ENCODE results near the gene OS9.

OS9 gene

DNA sequence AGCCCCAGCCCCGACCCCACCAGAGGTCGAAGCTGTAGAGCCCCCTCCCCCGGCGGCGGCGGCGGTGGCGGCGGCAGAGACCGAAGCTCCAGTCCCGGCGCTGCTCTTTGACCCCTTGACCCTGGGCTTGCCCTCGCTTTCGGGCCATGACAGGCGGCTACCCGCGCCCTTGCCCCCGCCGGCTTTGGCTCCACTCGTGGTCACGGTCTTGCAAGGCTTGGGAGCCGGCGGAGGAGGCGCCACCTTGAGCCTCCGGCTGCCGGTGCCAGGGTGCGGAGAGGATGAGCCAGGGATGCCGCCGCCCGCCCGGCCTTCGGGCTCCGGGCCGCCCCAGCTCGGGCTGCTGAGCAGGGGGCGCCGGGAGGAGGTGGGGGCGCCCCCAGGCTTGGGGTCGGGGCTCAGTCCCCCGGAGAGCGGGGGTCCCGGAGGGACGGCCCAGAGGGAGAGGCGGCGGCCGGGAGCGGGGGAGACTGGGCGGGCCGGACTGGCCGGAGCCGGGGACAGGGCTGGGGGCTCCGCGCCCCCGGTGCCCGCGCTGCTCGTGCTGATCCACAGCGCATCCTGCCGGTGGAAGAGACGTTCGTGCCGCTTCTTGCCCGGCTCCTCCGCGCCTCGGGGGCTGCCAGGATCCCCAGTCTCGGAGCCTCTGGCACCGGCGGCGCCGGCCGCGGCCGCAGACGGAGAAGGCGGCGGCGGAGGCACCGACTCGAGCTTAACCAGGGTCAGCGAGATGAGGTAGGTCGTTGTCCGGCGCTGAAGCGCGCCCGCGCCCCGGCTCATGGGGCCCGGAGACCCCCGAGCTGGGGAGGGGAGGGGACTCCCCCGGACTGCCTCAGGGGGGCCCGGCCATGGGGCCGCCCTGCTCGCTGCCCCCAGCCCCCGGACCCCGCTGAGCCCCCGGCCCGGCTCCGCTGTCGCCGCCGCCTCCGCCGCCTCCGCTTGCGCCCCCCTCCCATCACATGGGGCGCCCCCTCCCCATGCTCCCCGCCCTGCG lies 43.8 kb downstream of the OS9 start:
- no peak for DNase-seq

DNA sequence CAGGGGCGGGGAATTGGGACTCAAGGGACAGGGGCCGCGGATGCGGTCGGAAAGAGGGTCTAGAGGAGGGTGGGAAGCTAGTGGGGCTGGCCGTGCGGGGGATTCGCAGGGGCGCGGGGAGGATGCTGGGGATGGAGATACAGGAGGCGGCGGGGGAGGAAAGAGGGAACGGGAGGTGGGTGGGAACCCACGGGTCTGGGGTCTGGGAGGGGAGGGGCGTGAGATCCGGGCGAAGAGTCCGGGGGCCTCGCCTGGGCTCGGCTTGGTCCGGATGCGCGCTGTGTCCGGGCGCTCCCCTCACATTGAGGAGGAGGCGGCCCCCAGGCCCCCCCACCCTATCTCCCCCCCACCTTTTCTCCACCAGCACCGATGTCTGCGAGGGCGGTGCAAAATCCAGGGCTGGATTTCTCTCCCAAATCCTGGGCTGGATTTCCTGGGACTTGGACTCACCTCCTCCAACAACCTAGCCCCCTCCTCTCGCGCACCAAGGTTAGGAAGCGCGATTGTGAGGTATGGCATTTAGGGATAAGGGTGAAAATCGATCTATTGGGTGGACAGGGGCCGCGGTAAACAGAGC lies 44.8 kb downstream of the OS9 start, which contains the start of gene AGAP2:
AGAP2 (minus strand) TSS at position 82 of the 577 bp plus-strand sequence. CDS start 496 bp downstream, outside the sequence.
- no peak for DNase-seq

DNA sequence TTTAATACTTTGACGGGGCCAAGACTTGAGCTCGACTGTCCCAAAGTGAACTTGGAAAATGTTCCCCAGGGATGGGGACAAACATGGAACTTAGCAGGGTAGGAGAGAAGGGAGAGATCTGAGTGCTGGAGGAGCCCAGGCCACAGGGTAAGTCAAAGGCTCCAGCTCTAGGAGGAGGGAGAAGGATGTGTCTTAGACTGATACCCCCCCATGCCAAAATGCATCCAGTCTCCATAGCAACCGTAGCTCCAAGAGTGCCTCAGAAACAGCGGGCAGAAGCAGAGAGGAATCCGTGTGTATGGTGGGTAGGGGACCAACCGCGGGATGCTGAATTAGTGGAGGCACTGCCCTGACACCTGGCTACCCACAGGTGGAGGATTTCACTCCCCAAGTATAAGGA lies 45.5 kb downstream of the OS9 start:
- DNase-seq, result no peak

DNA sequence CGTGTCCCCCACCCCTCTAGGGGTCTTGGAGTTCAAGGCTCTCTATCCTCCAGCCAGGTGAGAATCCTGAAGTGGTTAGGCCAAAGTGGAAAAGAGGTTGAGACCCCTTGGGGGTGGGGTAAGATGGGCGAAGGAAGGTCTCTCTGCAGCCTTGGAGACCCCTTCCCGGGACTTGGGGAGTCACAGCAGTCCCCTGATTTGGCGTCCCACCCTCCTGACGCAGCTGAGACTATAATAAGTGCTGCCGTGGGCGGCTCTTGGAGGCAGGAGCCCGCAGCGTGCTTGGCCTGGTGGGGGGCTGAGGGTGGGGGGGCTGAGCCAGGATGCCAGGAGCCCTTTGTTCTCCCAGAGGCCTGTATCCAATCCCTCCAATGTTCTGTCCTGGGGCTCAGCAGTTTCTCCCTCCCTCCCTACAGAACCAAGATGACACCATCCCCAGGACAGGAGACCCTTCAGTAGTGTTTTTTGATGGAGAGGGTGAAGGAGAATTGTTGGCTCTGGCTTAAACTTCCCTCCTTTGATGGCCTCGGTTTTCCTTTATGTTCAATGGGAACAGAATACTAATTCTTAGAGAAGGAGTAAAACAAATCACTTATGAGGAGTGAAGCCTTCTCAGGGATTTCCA lies 46.1 kb downstream of the OS9 start:
- no peak for DNase-seq

DNA sequence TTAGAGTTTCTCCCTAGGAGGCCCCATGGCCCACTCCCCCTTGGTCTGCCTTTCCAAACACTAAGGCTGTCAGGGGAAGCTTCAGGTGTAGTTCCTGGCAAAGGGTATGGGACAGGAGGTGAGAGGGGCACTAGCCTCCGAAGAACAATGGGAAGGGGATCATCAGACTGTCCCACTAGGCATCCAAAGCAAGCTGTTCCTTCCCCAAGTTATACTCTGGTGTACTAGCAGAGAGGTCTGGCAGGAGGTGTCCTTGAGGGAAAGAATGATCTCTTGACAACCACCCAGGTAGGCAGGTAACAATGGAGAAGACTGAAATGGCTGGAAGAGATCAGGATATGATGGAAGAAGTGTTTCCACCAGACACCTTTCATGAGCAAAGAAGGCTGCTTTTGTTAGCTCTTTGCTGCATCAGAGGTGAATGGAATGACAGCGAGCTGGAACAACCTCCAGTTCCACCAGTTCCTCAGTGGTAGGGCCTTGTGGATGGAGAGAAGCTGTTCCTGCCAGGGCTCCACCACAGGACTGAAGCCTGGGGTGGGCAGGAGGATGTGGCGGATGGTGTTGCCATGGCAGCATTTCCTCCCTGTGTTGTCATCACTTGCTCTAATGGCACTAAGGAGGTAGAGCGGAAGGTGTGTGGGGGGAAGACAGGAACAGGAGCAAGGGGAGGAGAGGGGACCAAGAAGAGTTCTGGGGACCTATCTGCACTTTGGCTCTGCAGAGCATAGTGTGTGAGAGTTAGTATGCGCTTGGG lies 46.9 kb downstream of the OS9 start:
- DNase-seq, result no peak

DNA sequence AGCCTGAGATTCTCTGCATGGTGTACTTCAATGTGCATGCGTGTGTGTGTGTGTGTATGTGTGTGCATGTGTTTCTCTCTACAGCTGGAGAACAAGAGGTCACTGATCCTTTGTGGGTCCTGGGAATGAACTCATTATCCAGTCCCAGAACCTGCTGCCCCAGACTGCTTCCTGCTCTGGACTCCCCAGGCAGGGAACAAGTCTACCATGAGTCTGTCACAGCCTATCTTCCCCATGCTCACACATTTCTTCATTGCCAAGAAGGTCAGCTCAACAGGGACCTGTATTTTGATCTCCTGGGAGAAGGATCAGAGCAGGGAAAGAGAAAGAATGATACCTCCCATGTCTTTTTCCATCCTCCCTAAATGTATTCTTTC lies 47.5 kb downstream of the OS9 start:
- DNase-seq, result no peak

DNA sequence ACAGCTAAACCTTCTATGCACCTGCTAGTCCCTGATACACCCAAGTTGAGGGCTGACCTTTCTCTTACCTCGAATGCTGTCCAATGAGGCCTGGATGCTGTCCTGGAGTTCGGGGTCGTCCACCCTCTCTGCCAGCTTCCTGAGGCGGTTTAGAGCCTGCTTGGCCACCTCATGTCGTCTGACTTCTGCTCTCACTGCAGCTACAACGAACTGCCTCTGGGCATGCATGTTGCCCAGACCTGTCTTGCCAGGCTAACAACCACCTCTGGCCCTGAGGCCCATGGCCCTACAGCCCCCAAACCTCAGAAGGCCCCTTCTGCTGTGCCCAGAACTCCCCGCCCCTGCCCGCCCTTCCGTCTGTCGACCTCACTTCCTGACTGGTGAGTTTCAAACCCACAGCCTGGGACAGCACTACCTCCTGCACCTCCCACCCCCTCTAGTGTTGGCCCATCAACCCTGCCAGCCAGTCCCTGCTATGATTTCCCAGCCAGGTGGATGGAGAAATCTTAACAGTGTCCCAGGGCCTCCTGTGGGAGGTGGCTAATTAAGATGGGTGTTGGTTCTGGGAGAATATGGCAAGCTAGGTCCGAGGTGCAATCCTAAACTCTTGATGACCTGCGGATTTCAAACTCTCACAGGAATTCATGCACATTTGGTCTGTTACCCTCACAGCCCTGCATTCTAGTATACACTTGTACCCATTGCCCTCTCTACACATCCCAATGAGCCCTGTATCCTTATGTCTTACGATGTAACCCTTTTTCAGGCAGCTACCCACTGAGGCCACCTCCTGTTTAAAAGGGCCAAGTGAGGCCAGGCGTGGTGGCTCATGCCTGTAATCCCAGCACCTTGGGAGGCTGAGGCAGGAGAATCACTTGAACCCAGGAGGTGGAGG lies 48.2 kb downstream of the OS9 start:
- peak; percentile 40 to 55 for DNase-seq

DNA sequence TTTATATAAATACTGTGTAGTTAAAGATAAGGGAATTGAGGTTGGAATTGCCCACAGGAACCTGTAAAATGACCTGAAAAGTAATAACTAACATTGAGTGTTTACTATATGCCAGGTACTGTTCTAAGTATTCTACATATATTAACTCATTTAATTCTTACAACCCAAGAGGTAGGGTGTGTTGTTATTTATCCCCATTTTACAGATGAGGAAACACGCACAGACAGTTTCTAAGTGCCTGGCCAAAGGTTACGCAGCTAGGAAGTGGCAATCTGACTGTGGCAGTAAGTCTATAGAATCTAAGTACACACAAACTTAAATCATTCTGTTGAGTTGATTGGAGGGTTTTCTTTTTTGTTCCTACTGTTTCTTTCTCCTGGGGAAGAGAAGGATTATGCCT lies 49.8 kb downstream of the OS9 start:
- no peak for DNase-seq

DNA sequence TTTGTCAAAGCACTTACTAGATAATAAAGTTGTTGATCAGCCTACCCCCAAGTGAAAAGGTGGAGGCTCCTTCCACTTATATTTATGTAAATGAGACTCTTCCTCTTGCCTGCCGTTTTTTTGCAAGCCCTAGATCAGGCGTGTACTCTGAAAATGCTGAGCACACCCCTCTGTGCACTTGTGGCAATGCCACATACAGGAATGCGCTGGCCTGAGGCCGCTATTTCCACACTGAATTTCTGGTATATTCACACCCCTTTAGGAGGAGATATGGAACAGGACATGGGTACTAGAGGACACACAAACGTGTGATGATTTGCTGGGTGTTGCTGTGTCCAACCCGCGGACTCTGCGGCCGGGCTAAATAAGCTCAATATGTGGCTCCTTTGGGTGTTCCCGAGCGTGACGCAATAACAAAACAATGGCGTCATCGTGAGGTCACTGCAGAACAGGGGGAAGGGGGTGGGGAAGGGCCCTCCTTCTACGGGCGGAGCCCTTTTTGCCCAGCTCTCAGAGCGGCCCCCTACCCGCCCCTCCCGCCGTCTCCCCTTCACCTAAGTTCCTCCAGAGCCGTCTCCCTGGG lies 50.4 kb downstream of the OS9 start:
- DNase-seq, result peak; percentile 78 to 96

DNA sequence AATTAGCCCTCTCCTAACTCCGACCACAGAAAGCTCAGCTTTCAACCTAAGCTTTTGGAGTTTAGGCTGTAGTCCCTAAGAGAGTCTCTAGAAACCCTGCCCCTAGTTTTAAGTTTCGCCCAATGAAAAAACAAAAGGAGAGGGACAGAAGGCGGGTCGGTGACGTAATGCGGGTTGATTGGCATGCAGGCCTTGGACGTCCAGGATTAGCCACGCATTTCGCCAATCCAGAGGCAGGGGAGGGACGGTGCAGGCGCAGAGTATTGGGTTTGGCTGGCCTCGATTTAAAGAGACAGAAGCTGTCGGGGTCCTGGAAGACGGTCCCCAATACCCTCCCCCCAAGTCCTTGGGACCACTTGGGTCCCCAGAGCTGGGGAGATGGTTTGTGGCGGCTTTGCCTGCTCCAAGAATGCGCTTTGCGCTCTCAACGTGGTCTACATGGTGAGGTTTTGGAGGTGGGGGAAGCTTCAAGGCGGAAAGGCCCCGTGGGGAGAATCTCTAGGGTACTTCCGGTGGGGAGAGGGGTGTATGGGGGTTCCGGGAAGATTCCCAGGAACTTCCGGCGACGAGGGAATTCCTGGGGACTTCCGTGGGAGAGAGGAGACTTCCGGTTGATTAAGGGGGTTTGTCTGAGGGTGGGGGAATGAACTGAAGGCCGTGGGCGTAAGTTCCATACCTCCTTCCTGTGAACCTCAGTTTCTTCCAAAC lies 51.0 kb downstream of the OS9 start, which contains the start of gene TSPAN31:
TSPAN31 (plus strand) TSS at position 263 of the 708 bp plus-strand sequence; CDS start at position 379, 116 bp downstream.
- peak; percentile 98 for DNase-seq

DNA sequence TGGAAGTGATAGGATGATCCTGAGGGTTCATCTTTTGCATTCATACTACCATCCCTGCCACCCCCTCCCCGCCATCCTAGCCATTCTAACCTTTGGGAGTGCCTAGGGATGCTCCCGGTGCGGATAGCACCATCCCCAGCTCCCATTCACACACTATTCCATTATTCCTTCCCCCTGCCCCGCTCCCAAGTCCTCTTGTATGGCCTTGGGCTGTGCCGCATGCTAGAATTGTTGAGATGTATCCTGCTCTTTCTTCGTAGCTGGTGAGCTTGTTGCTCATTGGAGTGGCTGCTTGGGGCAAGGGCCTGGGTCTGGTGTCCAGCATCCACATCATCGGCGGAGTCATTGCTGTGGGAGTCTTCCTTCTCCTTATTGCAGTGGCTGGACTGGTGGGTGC lies 51.6 kb downstream of the OS9 start:
- DNase-seq, result peak in 1 of 2 donors; percentile 57

DNA sequence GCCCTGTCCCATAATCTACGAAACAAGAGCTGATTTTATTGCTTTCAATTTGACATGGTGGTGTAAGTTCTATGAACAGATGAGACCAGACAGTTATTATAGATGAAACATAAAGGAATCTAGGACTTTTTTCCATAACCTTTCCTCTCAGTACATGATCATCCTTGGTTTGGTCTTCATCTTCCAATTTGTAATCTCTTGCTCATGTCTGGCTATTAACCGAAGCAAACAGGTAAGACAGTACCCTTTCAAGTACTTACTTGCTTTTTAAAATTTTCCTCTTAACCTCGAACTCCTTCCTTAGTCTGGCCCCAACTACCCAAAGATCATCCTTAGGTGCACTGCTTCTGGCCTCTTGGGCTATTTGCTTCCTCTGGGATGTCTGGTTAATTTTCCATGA lies 52.1 kb downstream of the OS9 start:
- DNase-seq, result no peak

DNA sequence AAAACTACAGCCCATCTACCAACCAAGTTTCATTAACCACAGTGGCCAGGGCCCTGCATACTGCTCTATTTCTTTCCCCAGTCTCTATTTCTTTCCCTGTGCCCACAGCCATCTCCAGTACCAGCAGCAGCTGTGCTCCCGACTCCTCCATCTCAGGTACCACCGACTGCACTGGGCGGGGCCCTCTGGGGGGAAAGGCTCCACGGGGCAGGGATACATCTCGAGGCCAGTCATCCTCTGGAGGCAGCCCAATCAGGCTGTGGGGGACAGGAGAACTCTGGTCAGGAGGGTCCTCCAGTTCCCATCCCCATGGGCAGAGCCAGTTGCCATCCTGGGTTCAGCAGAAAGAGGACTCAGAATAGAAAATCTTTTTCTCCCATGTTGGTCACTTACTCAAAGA lies 55.1 kb downstream of the OS9 start:
- no peak for DNase-seq

DNA sequence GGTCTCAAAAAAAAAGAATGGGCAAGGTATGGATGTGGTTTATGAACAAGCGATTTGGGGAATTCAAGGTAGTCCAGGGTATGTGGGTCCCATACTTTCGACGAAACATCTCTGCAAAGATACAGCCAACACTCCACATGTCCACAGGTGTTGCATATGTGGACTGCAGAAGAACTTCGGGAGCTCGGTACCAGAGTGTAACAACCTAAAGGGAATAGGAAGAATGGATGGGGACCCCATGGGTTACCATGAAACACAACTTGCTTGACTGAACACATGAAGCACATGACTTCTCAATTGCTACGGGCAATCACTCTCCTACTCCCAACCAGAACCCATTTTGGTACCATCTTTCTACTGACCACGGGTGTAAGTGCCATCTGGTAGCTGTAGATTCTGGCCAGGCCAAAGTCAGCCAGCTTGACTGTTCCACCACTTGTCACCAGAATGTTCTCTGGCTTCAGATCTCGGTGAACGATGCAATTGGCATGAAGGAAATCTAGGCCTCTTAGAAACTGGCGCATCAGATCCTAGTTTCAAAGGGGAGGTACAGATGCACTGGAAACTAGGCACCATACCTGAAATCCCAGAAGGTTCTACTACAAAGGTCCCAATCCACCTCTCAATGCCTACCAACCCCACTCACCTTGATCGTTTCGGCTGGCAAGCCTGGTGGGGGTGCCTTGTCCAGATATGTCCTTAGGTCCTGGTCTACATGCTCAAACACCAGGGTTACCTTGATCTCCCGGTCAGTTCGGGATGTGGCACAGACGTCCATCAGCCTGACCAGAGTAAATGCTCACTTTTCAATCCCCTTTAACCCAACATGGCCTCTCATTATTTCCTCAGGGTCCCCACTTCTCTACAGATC lies 56.9 kb downstream of the OS9 start:
- no peak for DNase-seq

DNA sequence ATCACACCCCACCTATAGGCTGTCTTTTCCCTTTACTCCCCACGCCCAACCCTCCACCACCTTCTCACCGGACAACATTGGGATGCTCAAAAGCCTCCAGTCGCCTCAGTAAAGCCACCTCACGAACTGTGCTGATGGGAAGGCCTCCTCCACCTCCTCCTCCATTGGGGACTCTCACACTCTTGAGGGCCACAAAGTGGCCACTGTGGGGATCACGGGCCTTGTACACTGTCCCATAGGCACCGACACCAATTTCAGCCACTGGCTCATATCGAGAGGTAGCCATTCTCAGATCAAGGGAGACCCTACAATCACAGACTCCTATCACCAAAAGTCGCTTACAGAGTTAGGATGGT lies 57.5 kb downstream of the OS9 start:
- no peak for DNase-seq

DNA sequence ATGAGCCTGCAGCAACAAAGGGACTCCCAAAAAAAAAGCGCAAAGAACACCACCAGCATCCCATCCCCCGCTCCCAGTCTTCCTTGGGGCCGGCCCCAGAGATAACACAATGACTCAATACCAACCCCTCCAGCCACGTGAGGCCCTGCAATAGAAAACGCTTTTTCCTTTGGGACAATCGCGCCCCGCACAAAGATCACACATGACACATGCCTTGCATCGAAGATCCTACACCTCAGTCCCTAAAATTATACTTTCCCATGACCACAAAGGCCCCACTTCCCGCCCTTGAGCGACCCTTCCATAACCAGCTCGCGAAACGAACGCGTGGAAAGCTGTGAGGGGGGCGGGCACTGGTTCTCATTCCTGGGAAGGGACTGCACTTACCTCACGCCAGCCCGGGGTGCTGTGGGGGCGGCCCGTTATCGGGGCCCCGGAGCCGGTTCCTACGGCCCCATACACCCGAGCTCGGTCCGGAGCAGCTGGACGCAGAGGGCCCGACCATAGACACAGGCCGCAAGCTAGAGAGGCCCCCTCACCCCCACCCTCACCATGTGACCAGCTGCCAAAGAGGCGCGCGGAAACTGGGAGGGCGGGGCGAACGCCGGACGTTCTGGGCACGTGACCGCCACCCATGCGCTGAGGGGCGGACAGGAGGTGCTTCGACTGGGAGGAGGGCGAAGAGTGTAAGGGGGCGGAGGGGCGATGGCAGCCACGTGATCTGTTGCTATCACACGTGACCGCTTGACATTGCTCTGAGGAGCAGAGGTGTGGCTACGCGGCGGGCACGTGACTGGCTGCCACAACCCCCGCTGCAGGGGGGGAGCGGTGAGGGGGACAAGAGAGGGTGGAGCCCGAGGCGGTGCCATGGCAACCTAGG lies 58.1 kb downstream of the OS9 start, which contains the start of gene CDK4:
CDK4 (minus strand) TSS at position 523 of the 880 bp plus-strand sequence. CDS start 593 bp downstream, outside the sequence.
- peak; percentile 95 to 97 for DNase-seq

DNA sequence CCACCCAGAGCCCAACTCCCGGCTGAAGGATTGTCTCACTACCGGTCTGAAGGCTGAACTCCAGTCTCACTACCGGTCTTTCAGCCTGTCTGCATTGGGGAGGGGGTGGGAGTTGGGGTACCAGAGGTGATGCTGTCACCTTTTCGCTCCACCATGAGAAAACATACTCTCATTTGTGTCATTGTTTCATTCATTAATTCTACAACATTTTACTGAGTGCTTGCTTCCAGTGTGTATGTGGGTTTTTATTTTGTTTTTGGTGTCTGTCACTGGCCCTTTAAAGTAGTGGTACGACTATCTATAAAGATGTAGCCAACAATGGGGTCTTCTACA lies 58.7 kb downstream of the OS9 start:
- no peak for DNase-seq

DNA sequence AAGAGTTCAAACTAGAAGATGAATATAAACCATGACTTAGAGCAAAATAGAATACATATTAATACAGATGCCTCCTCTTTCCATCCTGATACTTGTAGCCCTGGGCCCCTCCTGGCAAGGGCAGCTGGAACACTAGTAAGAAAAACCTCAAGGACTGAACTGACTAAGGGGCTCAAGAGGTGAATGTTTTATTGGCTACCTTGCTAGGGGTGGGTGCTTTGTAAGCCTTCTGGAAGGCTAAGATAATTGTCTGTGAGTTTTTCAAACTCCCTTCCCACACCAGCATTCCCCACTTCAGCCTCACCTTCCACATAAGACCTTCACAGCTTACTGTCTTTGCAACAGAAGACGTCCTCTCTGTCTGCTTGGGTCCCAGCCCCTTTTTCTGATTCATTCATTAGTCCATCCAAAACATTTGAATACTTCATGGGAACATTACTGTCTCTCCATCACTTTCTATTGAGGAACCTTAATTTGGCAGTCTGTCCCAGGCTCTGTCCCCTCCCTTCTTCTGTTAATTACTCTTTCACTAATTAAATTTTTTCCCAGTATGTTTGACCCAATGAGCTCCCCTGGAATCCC lies 59.9 kb downstream of the OS9 start:
- no peak for DNase-seq
